HepG2 (cell line): Measurements from ENCODE around the gene SYTL3. TPM values are rescaled to one million over a fixed set of nuclear protein-coding genes. Genes with fewer than 3 reads are reported as not detected.

Experiments
- ATAC-seq: fragments of 200-7000 bp; cut with Tn5 transposase; 3 replicates; pipeline ENCODE4 v1.9.1; 2020; ENCODE audit warnings: mild to moderate bottlenecking, moderate library complexity
- BruUV-seq: library from RNA; stranded (reverse); fragments of 400-500 nt; replicated peaks from 2 replicates; lab custom pipeline; 2021; lab: Mats Ljungman, UMichigan
- CTCF ChIA-PET: fragments of 300-600 bp; formaldehyde crosslinking; extraction: SDS; loops from one replicate; lab custom pipeline; 2021; ENCODE audit warnings: low total read pairs, inconsistent platforms, low intra/inter-chr PET ratio; lab: Yijun Ruan, JAX
- POLR2A ChIA-PET: fragments of 350-600 bp; sonication (Branson Sonifier 250); formaldehyde crosslinking; loops from one replicate; lab custom pipeline; 2020; ENCODE audit warnings: antibody characterized with exemption, inconsistent platforms; lab: Yijun Ruan, JAX
- DNase-seq: peaks from one replicate; pipeline ENCODE4 v3.0.0-alpha.2; 2015; ENCODE audit warnings: low spot score
- FAIRE-seq: peaks from 3 replicates; lab custom pipeline; 2011; peaks lifted over from hg19 to GRCh38; lab: Jason Lieb, UNC
- H2AFZ ChIP-seq: one replicate; pipeline ENCODE4 v1.6.1; 2011; ENCODE audit warnings: low read length, inconsistent platforms
- H3K27ac ChIP-seq: fragments of 300-600 bp; 3 replicates; pipeline ENCODE4 v1.8.0; 2011; ENCODE audit warnings: mixed run types, mild to moderate bottlenecking, mixed read lengths, low read length, inconsistent platforms; ENCODE audit not compliant: insufficient read depth; ENCODE audit errors: extremely low read length
- H3K27me3 ChIP-seq, 2 experiments: fragments of 200-600 bp in 1 of 2; 2 replicates in 1 of 2; 3 replicates in 1 of 2; pipeline versions ENCODE4 v1.6.0 to v1.8.0; 2011; ENCODE audit warnings: low read length in 2 of 2, mild to moderate bottlenecking in 2 of 2, moderate library complexity in 2 of 2, inconsistent platforms in 1 of 2; ENCODE audit not compliant: insufficient read depth in 2 of 2, control insufficient read depth in 1 of 2
- H3K36me3 ChIP-seq, 2 experiments: fragments of 200-600 bp in 1 of 2; replicated peaks in 1 of 2; 2 replicates in 1 of 2; 3 replicates in 1 of 2; pipeline versions ENCODE4 v1.5.1 to v1.8.0; 2011; ENCODE audit warnings: low read length in 2 of 2, inconsistent platforms in 1 of 2; ENCODE audit not compliant: insufficient read depth in 2 of 2, control insufficient read depth in 1 of 2
- H3K4me1 ChIP-seq: 2 replicates; pipeline ENCODE4 v1.5.1; 2012; ENCODE audit warnings: low read length, inconsistent platforms; ENCODE audit not compliant: insufficient read depth
- H3K4me2 ChIP-seq: 2 replicates; pipeline ENCODE4 v1.6.0; 2011; ENCODE audit warnings: low read depth, low read length, inconsistent platforms
- H3K4me3 ChIP-seq, 3 experiments: fragments of 200-600 bp in 1 of 3; sonication (generic), shearing (Covaris generic) in 1 of 3; replicated peaks in 1 of 3; 2 replicates each; pipeline ENCODE4 v1.5.1; 2011 to 2016; ENCODE audit warnings: low read length in 3 of 3, inconsistent platforms in 2 of 3, low read depth in 2 of 3, mild to moderate bottlenecking in 2 of 3, control low read depth in 1 of 3, mixed read lengths in 1 of 3; ENCODE audit not compliant: insufficient read depth in 1 of 3
- H3K79me2 ChIP-seq: one replicate; pipeline ENCODE4 v1.6.1; 2011; ENCODE audit warnings: low read length, inconsistent platforms; ENCODE audit not compliant: insufficient read depth
- H3K9ac ChIP-seq: 2 replicates; pipeline ENCODE4 v1.6.0; 2011; ENCODE audit warnings: mild to moderate bottlenecking, low read depth, low read length, inconsistent platforms; ENCODE audit not compliant: insufficient read depth
- H3K9me3 ChIP-seq: 2 replicates; pipeline ENCODE4 v1.5.1; 2012; ENCODE audit warnings: mild to moderate bottlenecking, low read length
- H4K20me1 ChIP-seq: 2 replicates; pipeline ENCODE4 v1.6.0; 2011; ENCODE audit warnings: inconsistent platforms, mild to moderate bottlenecking, low read length, moderate library complexity; ENCODE audit not compliant: insufficient read depth
- ATF4 ChIP-seq, 2 experiments: fragments of 450-650 bp in 1 of 2; sonication (generic) in 1 of 2; formaldehyde crosslinking; IDR thresholded peaks; 2 replicates each; pipeline versions ENCODE4 v1.5.0 to v1.8.0; 2020 to 2022; ENCODE audit warnings: mild to moderate bottlenecking in 1 of 2, missing genetic modification reagents in 1 of 2
- RAD51 ChIP-seq: fragments of 450-650 bp; IDR thresholded peaks from 2 replicates; pipeline ENCODE4 v1.6.1; 2016; ENCODE audit warnings: borderline replicate concordance
- SP1 ChIP-seq, 2 experiments: fragments of 450-650 bp in 1 of 2; sonication (generic) in 1 of 2; formaldehyde crosslinking in 1 of 2; IDR thresholded peaks; 2 replicates each; pipeline versions ENCODE4 v1.4.0 to v1.6.1; 2016 to 2020; ENCODE audit warnings: missing genetic modification reagents in 1 of 2
- XBP1 ChIP-seq: sonication (generic); formaldehyde crosslinking; IDR thresholded peaks from 2 replicates; pipeline ENCODE4 v1.5.0; 2020; ENCODE audit warnings: missing genetic modification reagents
- YY1 ChIP-seq: IDR thresholded peaks from 2 replicates; pipeline ENCODE4 v1.6.1; 2011; ENCODE audit warnings: low read length, low read depth, moderate library complexity, mild to moderate bottlenecking; ENCODE audit not compliant: insufficient read depth, insufficient replicate concordance
- ZBED4 ChIP-seq: sonication (generic); formaldehyde crosslinking; IDR thresholded peaks from 2 replicates; pipeline ENCODE4 v1.4.0; 2020; ENCODE audit warnings: missing genetic modification reagents, borderline replicate concordance
- ZFP41 ChIP-seq: sonication (generic); formaldehyde crosslinking; IDR thresholded peaks from 2 replicates; pipeline ENCODE4 v1.4.0; 2020; ENCODE audit warnings: mild to moderate bottlenecking, missing genetic modification reagents, borderline replicate concordance
- ZNF34 ChIP-seq: sonication (generic); formaldehyde crosslinking; IDR thresholded peaks from 2 replicates; pipeline ENCODE4 v1.4.0; 2020; ENCODE audit warnings: mild to moderate bottlenecking, missing genetic modification reagents, borderline replicate concordance
- WGBS: methylation state at CpG from one replicate; pipeline ENCODE4 v1.1.6; 2017; ENCODE audit warnings: low lambda C conversion rate; 5-methylcytosine and 5-hydroxymethylcytosine counted together
- in situ Hi-C: cut with HindIII; loops from 2 replicates; pipeline ENCODE4 v1.10.0; 2017; ENCODE audit warnings: low pct_unique_long_range_greater_than_20kb; ENCODE audit not compliant: extremely low pct_ligation_motif_present
- intact Hi-C: fragments of 100-400 bp; cut with micrococcal nuclease; formaldehyde crosslinking; loops from one replicate; pipeline ENCODE4 v1.10.0; 2022; ENCODE audit not compliant: unreplicated experiment
- polyA plus RNA-seq, 8 experiments: library from polyadenylated mRNA; depleted of rRNA in 3 of 8; stranded (reverse) in 7 of 8; unstranded in 1 of 8; fragments of >200 nt; fragmentation: Illumina TruSeq in 4 of 8; extraction: Trizol in 4 of 8; gene quantifications; 2 replicates each; pipeline versions ENCODE4 v1.2.1 to v1.2.3, GENCODE V29; 2011 to 2016; ENCODE audit warnings: low read depth in 4 of 8, missing spikeins in 1 of 8, mixed read lengths in 1 of 8; ENCODE audit not compliant: insufficient read depth in 1 of 8
- total RNA-seq, 5 experiments: library from RNA; depleted of rRNA; stranded (reverse); fragments of >200 nt; fragmentation: Illumina TruSeq; extraction: Trizol; gene quantifications; 2 replicates each; pipeline ENCODE4 v1.2.3, GENCODE V29; 2016; ENCODE audit warnings: low read depth in 1 of 5
- TF ChIP-seq, protein P1 (sequence below): IDR thresholded peaks from 2 replicates; pipeline ENCODE4 v1.6.1; 2016; ENCODE audit warnings: mild to moderate bottlenecking

SYTL3 gene
- total and polyA plus RNA-seq, 2 of the 13 experiments (the other 11 are each of a cell fraction or from before 2014, with no cell fraction given), result 0.11 to 0.28 TPM

- TF ChIP-seq XBP1 (CRISPR knock-in tag) (no peak), RAD51 (no peak), ZBED4 (CRISPR knock-in tag) (no peak), YY1 (no peak), ZNF34 (CRISPR knock-in tag) (no peak), SP1 (IDR thresholded peaks at IDR 0.05) (no peak), SP1 (CRISPR knock-in tag; IDR thresholded peaks at IDR 0.05) (no peak), ZFP41 (no peak)
- TF ChIP-seq, all 625 proteins: peak for 0
Observed at GRCh38 chr6:158688860-158689259, 39.0 kb downstream of the SYTL3 start (continued).

DNA sequence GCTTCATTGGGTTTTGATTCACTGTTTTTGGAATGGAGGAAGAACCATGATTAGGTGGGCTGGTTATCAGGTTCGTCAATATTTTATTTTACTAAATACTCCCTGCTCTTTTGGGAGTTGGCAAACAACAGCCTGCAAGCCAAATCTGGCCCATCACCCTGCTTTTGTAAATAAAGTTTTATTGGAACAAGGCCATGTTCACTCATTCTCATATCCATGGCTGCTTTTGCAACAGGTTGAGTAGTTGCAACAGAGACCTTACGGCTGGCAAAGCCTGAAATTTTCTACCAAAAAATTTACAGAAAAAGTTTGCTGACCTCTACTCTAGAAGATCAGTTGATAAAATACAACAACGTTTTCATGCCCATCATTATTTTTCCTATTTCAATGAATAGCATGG is 45.1 kb downstream of the SYTL3 start:
- ChIA-PET POLR2A (no interaction called here), CTCF (no interaction called here)
- FAIRE-seq (no peak), DNase-seq (no peak), ATAC-seq (no peak)
- H3K36me3 ChIP-seq, result no peaks in the 10 kb centered on the region
- no peak overlapping the region for H2AFZ ChIP-seq
- no TSS peak for BruUV-seq
- intact Hi-C loops (no loop called here), in situ Hi-C loops (loop anchor here (10.0 kb wide), 1 partner anchor 470 kb away; no protein-coding TSS in a partner anchor)
- no peak overlapping the region for H3K9ac ChIP-seq
- H3K27me3 ChIP-seq, result peaks cover 0 to 21% of the 10 kb centered on the region in 2 experiments; a peak in 1 of 5 replicates
- 6% methylated on average over 3 of the region's 3 CpGs for WGBS
- H3K79me2 ChIP-seq, result no peaks in the 10 kb centered on the region
- no peak overlapping the region for H3K27ac ChIP-seq
- H3K4me3 ChIP-seq, result no peak overlapping the region
- H3K4me1 ChIP-seq, result 0 out of 2 replicates have a peak, but pooled peaks cover 13% of the 10 kb centered on the region
- no peak overlapping the region for H3K4me2 ChIP-seq
- H3K9me3 ChIP-seq, result no peaks in the 10 kb centered on the region
- H4K20me1 ChIP-seq, result no peaks in the 10 kb centered on the region
- TF ChIP-seq, protein P1, sequence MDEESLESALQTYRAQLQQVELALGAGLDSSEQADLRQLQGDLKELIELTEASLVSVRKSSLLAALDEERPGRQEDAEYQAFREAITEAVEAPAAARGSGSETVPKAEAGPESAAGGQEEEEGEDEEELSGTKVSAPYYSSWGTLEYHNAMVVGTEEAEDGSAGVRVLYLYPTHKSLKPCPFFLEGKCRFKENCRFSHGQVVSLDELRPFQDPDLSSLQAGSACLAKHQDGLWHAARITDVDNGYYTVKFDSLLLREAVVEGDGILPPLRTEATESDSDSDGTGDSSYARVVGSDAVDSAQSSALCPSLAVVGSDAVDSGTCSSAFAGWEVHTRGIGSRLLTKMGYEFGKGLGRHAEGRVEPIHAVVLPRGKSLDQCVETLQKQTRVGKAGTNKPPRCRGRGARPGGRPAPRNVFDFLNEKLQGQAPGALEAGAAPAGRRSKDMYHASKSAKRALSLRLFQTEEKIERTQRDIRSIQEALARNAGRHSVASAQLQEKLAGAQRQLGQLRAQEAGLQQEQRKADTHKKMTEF (CRISPR knock-in tag), result no peak
- TF ChIP-seq ATF4 (CRISPR knock-in tag; IDR thresholded peaks at IDR 0.05), result peak in 1 of 2 experiments; percentile 43; a peak in 1 of 4 replicates
